GM21381 (cell line): ENCODE results near the gene UCN3.
"Not testable (repeated sequence)": the region's sequence is repeated elsewhere in the genome, so short reads cannot be mapped to it uniquely, and the experiment has no call there.

Experiments used
- ATAC-seq: cut with Tn5 transposase; IDR thresholded peaks from one replicate; pipeline ENCODE4 v1.9.1; 2021; ENCODE audit warnings: mild to moderate bottlenecking, moderate library complexity; ENCODE audit not compliant: unreplicated experiment

UCN3 gene

DNA sequence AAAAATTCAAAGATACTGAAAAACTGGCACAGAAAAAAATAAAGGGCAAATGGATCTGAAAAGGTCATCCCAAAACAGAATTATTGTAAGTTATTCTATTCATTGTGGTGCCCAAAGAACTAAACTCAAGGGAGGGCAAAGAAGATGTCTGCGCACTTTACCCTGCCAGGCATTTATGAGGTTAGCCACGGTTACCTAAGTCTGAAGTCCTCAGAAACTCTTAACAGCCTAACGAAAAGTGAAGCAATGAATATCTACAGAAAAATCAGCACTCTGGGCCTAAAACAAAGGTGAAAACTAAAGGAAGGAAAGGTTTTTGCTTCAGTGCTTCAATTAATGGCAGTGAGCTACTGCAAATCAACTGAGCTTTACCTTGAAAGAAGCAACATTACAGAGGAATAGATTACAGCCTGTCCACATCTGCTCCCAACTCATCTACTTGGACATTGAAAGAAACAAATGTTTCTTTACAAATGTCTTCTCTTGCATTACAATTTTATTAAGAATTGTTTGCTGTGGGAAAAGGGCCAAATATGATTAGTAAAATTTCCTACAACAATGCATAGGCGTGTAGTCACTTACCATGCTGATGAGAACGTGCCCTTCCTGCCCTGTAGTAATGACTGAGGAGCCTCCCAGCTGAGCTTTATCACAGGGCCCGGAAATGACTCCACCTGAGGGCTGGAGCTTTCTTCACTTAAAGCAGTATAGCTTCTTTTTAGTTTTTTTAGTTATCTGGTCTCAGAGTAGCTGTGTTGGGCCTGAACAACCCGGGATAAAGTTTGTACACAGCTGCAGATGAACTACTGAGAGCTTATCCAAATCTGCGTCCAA is 39.7 kb downstream of the UCN3 start, which contains the start of gene TUBAL3:
TSS of gene TUBAL3 (minus strand) at position 621 of the 834 bp plus-strand sequence. CDS start at position 585, 36 bp downstream.
- no peak for ATAC-seq

- no peak for ATAC-seq
Measured at GRCh38 chr10:5406918-5407317, 42.2 kb downstream of the UCN3 start.

DNA sequence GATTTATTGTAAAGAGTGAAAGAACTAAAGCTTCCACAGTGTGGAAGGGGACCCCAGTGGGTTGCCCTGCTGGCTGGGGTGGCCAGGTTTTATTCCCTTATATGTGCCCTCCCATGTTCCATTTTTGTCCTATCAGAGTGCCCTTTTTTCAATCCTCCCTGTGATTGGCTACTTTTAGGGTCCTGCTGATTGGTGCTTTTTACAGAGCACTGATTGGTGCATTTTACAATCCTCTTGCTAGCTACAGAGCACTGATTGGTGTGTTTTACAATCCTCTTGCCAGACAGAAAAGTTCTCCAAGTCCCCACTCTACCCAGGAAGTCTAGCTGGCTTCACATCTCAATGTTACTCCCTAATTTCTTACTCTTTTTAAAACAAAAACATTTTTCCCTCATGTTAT is 46.0 kb downstream of the UCN3 start:
- ATAC-seq: not testable (repeated sequence)

- no peak for ATAC-seq
Measured at GRCh38 chr10:5411941-5412276, 47.1 kb downstream of the UCN3 start.

DNA sequence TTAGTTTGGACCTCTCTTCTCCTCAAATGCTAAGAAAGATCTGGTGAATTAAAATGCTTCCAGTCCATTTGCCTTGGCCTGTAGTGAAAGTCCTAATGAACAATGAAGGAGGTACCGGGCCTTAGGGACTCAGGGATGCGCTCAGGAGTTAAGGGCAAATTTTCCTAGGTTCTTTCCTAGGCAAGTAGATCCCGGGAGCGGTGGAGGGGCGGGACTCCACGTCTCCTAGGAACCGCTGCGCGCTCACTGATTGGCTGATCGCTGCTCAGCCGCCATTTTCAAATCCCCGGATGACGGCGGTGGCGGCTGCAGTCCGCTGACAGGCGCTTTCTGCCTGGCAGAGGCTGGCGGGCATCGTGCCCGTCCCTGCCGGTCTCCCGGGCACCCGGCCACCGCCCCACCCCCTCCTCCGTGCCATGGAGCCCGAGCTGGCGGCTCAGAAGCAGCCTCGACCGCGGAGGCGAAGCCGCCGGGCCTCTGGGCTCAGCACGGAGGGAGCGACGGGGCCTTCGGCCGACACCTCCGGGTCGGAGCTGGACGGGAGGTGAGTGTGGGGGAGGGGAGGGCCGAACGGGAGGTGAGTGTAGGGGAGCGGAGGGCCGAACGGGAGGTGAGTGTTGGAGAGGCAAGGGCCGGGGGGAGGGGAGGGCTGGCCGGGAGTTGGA is 47.6 kb downstream of the UCN3 start, which contains the start of gene NET1:
TSS of gene NET1 (plus strand) at position 281 of the 665 bp plus-strand sequence. CDS start at position 417, 136 bp downstream.
- peak; percentile 97 for ATAC-seq

DNA sequence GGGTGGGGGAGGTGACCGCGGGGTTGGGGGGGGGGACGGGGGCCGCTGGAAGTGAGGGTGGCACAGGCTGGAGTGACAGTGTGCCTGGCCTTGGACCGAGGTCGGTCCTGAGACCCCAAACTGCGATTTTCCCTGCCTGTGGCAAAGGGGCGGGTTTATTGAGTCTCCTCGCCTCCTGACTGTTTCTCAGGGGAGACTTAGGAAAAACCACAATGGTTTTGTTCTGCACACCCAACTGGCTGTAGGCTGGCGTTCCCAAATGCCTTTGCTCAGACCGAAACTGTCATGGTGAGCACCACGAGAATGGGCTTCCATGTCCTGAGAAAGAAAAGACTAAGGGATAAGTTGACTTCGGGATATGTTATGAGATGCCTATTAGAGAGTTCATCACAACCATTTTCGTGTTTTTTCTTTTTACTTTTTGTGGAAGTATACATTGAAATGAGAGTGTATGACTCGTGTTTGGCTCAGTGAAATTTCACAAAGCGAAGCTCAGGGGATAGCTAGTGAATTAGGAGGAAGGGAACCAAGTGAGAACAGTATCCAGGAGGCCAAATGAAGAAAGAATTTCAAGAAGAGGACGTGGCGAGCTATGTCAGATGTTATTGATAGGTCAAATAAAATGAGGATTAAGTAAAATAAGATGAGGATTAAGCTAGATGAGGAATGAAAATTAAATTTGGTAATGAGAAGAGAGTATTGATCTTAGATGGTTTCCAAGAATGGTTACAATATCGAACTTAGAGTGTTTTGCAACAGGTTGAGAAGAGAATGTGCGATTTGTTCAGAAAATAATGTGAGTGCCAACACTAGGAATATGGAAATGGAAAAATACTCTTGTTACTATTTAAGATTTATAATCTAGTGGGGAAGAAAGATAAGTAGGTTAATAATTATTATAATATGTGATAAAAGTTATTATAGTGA is 48.5 kb downstream of the UCN3 start:
- ATAC-seq: no peak

DNA sequence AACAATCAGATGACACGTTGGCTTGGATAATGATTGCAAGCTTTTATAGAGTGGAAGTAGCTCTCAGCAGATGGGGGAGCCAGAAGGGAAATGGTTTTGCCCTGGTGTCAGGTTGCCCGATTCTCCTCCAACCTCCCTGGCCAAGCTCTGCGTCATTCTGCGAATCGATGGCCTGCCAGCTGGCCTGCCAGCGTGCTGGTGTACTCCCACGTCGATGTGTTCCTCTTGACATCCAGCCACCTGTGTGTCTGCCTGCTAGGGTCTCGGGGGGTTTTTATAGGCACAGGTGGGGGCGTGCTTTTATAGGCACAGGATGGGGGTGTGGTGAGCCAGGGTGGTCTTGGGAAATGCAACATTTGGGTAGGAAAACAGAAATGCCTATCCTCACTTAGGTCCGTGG is 52.2 kb downstream of the UCN3 start:
- ATAC-seq: no peak

- ATAC-seq: no peak
Measured at GRCh38 chr10:5418584-5418983, 53.8 kb downstream of the UCN3 start.

GRCh38 chr10:5419466-5420094 is 54.8 kb downstream of the UCN3 start:
- no peak for ATAC-seq

DNA sequence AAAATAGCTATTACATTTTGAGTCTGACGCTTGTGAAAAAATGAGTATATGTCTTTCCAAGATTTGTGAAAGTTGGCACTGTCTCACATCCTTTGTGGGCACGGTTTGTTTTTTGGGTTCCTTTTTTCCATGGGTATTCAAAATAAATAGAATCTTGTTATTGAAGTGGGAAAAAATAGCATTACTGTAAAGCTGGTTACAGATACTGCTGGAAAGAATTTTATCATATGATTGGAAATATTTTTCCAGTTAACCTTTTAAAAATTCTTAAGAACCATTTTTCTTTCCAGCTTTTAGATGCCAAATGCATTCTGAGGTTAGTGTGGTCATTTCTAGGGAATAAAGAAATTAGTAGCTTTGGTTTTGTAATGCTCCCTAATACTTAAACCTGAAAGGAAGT is 59.0 kb downstream of the UCN3 start:
- no peak for ATAC-seq
